Occipital lobe (tissue), 2 donors: ENCODE results near the gene DCTD. TPM values are rescaled to one million over a fixed set of nuclear protein-coding genes. Genes with fewer than 3 reads are reported as not detected.

Source experiments
- DNase-seq: peaks from one replicate; lab custom pipeline; 2025; lab: John Stamatoyannopoulos, UW
- total RNA-seq: library from RNA; depleted of rRNA; stranded (reverse); fragments of >200 nt; gene quantifications from one replicate; pipeline ENCODE4 v1.2.3, GENCODE V29; 2014

DCTD gene
- total RNA-seq, result 18.1 TPM

GRCh38 chr4:182917182-182918043, at the start of gene DCTD:
DCTD (minus strand) TSS chr4:182917386; CDS start chr4:182915568, 1,818 bp downstream.
- DNase-seq, result peak; percentile 61

GRCh38 chr4:182960746-182961145, 43.6 kb upstream of the DCTD start:
- no peak for DNase-seq

DNA sequence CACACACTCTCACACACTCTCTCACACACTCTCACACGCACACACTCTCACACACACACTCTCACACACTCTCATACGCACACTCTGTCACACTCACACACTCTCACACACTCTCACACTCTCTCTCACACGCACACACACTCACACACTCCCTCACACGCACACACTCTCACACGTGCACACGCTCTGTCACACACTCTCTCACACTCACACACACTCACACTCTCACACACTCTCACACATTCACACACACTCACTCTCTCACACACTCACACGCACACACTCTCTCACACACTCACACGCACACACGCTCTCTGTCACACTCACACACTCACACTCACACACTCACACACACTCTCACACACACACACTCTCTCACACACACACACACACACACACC, 43.0 kb upstream of the DCTD start:
- DNase-seq, result no peak

DNA sequence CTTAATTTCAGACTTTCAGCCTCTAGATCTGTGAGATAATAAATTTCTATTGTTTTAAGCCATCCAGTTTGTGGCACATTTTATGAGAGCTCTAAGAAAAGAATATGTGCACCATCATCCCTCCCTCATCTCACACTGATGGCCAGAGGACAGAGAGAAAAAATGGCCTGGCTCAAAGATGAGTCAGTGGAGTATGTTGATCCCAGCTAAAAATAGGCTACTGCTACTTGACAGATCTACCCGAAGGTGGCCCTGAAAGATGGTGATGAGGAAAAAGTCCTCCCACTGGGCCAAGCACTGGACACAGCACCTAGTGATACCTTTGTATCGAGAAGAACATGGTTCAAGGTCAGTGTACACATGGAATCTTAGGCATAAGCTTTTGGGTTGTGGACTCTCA, 38.2 kb upstream of the DCTD start:
- no peak for DNase-seq

- no peak for DNase-seq
These were observed 27.5 kb upstream of the DCTD start for GRCh38 chr4:182944484-182945213.

GRCh38 chr4:182939680-182940079, 22.5 kb upstream of the DCTD start:
- DNase-seq, result no peak

DNA sequence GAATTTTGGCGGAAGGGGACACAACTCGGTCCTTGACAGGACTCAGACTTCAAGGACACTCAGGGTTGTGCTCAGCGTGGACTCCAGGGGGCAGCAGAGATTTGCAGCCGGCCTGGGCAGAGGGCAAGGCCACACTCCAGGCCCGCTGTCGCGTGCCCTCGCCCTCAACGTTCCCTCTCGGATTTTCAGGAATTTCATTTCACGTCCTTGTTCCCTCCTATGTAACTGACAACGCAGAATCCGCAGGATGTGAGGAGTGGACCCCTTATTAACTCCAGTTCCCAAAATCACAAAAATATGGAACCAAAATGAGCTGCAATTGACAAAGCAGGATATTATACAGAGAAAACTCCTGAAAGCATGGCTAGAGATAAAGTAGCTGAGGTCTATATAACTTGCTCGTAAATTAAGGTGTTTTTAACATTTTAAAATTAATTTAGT, 21.0 kb upstream of the DCTD start:
- peak; percentile 12 for DNase-seq

DNA sequence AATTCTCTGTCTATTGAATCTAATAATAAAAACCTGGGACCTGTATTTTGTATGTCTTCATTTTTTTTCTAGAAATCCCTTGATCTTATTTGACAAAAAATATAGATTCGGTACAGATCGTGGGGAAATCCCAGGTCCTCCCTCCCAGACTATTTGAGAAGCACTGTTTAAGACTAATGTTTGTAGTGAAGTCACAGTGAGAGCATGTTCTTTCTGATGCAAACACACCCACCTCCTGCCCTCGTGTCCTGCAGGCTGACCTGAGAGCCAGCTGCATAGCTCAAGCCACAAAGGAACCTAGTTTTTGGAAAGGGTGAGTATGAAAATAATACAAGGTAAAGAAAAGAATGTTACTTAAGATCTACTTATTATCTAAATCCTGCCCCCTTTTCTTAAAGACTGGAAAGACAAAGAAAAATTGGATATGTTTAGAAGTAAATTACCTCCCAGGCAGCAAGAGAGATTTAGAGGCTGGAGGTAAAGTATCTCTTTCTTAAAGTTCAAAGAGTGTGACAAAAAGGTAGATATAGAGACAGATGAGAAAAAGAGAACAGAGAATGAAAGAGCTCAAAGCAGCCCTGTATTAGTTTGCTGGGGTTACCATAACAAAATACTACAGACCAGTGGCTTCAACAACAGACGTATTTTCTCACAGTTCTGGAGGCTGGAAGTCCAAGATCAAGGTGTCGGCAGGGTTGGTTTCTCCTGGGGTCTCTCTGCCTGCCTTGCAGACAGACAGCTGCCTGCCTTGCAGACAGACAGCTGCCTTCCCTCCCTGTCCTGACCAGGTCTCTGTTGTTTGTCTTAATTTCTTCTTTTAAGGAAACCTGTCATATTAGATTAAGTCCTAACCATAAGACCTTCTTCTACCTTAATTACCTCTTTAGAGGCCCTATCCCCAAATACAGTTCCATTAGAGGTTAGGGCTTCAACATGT, 20.4 kb upstream of the DCTD start:
- DNase-seq, result no peak

DNA sequence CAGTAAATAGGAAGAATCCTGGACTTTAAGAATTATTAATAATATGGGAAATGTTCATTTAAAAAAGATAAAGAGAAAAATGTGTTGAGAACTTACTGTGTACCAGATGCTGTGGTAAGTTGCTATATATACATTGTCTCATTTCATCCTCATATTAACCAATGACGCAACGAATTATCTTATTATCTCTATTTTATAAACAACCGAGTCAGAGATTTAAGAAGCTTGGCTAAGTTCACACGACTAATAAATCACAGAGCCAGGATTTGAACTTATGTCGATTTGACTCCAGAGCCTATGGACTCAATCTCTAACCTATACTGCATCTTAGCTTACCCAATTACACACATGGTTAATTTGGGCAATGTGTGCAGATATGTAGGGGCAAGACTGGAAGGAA, 15.5 kb upstream of the DCTD start:
- no peak for DNase-seq

GRCh38 chr4:182931691-182932345, 14.6 kb upstream of the DCTD start:
- DNase-seq, result no peak

DNA sequence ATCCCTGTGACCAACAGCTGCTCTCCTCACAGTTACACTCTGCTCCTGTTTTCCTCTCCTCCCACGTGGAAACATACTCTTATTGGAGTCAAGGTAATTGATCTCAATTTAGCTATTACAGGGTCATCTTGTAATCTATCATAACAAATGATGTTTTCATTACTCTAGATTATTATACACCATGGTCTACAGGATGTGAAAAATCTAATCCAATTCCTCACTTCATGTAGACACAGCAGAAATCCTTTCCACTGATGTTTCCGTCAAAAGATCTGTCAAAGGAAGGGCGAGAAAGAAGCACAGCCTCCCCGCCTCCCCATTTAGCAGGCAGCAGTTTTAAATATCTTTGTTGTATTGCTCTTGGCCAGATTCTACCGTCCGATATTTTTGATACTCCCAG, 13.7 kb upstream of the DCTD start:
- DNase-seq, result no peak

- no peak for DNase-seq
These were observed 12.1 kb upstream of the DCTD start for GRCh38 chr4:182929296-182929695.

- DNase-seq, result no peak
These were observed 10.9 kb upstream of the DCTD start for GRCh38 chr4:182928061-182928460.

- DNase-seq, result no peak
These were observed 10.3 kb upstream of the DCTD start for GRCh38 chr4:182927505-182927904.

DNA sequence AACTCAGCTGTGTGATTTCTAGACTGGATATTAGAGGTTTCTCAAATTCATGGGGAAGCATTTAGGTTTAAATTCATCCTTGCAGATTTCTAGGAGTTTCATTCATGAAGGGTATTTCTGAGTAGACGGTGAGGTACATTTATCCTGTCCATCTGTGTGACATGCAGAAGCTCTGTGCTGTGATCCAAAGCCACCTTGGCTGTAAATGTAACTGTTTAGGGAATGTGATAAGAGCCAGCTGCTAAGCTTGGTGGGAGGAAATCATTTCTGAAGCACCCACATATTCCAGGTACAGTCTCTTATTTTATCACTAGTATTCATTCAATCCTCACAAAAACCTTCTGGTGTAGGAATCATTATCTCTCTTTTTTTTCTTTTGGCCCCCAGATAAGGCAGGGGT, 8.7 kb upstream of the DCTD start:
- DNase-seq, result no peak

DNA sequence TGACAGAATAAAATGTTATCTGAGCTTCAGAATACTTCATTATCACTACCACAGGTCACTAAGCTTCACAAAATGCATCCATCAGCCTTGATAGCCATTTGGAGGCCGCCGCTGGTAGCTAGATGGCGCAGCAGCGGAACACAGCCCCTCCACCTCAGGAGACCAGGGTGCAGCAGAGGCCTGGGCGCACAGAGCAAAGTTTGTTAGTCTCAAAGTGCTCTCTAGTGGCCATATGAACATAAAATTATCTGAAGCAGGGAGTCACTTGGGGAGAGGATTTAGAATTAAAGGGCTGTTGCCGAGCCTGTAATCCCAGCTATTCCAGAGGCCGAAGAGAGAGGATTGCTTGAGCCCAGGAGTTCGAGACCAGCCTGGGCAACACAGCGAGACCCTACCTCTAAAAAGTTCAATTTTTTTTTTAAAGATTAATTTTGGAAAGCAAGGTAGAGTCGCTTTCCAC, 8.1 kb upstream of the DCTD start:
- DNase-seq, result peak; percentile 13

DNA sequence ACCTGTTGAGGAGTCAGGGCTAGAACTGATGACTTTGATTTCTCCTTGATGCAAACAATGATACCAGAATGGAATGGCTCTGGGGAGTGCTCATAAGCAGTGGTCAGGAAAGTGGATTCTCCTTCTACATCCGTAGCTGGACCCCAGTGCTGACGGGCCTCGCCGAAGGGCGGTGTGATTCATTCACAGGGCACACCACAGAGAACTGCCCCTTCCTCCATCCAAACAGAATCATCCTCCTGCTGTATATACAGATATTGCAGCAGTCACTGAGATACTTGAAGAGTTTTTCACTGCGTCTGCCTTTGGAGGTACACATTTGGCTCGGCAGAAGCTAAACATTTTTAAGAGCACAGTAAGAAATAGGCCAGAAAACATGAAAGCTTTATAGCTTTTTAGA, 7.3 kb upstream of the DCTD start:
- DNase-seq, result no peak

DNA sequence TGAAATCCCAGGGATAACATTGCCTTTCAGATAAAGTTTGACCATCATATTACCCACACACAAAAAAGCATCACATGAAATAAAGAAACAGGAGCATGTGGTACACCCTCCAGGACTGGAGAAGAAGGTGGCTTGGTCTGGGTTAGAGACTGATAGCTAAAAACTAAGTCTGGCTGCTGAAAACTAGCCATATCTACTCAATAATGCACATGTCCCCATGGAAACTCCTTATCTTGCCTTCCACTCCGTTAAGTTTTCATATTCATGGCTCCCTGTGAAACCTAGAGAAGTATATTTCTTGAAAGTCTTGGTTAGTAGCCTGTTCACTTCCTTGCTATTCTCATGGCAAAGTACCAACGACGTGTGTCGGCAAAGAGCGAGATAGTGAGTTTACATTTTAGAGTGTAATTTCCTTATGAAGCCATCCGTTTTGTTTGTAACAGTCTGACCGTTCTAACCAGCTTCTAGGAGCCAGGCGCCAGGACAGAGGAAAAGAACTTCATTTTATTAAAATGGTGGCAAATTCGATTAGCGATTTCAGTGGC, 6.7 kb upstream of the DCTD start:
- DNase-seq, result no peak

DNA sequence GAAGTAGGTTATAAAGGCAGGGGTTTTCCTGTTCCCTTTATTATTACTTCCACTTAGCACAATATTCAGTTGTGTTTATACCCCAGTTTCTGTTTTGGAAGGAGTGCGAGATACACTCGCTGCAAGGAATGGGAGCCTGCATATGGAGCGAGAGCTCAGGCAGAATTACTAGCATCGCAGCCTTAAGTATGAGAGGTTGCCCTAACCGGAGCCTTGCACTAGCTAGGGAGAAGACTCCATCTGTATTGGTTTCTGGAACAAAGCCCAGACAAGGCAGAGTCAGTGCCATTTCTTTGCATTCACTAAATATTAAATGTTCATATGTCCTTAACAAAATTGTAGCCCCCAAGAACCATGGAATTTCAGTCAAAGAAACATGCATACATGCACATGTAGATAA, 6.2 kb upstream of the DCTD start:
- no peak for DNase-seq

GRCh38 chr4:182922501-182923284, 5.5 kb upstream of the DCTD start:
- DNase-seq, result no peak
